HG03097 (cell line): ENCODE results near the gene BAZ2B.
"Not testable (repeated sequence)": the region's sequence is repeated elsewhere in the genome, so short reads cannot be mapped to it uniquely, and the experiment has no call there.

Source experiments
- ATAC-seq: cut with Tn5 transposase; IDR thresholded peaks from one replicate; pipeline ENCODE4 v1.9.1; 2021; ENCODE audit not compliant: unreplicated experiment, low FRiP score

Gene BAZ2B, protein sequence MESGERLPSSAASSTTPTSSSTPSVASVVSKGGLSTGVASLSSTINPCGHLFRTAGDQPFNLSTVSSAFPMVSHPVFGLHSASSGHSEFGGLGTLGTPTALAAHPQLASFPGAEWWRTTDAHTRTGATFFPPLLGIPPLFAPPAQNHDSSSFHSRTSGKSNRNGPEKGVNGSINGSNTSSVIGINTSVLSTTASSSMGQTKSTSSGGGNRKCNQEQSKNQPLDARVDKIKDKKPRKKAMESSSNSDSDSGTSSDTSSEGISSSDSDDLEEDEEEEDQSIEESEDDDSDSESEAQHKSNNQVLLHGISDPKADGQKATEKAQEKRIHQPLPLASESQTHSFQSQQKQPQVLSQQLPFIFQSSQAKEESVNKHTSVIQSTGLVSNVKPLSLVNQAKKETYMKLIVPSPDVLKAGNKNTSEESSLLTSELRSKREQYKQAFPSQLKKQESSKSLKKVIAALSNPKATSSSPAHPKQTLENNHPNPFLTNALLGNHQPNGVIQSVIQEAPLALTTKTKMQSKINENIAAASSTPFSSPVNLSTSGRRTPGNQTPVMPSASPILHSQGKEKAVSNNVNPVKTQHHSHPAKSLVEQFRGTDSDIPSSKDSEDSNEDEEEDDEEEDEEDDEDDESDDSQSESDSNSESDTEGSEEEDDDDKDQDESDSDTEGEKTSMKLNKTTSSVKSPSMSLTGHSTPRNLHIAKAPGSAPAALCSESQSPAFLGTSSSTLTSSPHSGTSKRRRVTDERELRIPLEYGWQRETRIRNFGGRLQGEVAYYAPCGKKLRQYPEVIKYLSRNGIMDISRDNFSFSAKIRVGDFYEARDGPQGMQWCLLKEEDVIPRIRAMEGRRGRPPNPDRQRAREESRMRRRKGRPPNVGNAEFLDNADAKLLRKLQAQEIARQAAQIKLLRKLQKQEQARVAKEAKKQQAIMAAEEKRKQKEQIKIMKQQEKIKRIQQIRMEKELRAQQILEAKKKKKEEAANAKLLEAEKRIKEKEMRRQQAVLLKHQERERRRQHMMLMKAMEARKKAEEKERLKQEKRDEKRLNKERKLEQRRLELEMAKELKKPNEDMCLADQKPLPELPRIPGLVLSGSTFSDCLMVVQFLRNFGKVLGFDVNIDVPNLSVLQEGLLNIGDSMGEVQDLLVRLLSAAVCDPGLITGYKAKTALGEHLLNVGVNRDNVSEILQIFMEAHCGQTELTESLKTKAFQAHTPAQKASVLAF (N-terminal part only)

DNA sequence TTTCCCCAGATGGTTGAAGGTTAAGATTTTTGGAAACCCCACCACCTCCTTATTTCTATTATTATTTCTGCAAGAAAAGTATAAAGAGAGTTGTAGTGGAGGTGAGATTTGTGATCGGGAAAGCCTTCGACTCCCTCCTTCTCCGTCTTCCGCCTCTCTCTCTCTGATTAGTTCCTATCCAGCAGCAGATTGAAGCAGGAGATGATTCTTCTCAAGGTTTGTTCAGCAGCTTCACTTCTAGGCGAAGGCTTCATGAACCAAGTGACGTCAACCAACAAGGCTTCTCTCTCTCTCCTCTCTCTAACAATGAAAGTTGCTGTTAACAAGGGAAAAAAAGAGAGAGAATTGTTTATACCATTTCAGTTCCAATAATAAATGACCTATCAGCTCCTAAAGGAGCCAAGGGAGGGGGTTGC, at the start of gene BAZ2B:
TSS of gene BAZ2B (minus strand) at position 263 of the 416 bp plus-strand sequence. CDS start 137,829 bp downstream, outside the sequence.
- peak; percentile 32 for ATAC-seq

DNA sequence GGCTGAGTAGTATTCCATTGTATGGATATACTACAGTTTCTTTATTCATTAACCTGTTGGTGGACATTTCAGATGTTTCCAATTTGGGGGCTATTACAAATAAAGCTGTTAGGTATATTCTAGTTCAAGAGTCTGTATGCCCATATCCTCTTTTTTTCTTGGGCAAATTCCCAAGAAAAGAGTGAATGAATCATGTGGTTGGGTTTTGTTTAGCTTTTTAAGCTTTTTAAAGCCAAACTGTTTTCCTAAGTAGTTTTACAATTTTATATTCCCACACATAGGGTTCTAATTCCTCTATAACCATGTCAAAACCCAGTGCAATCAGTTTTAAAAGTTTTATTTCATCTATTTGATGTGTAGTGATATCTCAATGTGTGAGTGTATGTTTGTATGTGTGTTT, 44.9 kb upstream of the BAZ2B start:
- ATAC-seq: no peak

GRCh38 chr2:159658881-159659873, 42.8 kb upstream of the BAZ2B start:
- no peak for ATAC-seq

GRCh38 chr2:159653962-159654361, 37.6 kb upstream of the BAZ2B start:
- ATAC-seq: no peak

DNA sequence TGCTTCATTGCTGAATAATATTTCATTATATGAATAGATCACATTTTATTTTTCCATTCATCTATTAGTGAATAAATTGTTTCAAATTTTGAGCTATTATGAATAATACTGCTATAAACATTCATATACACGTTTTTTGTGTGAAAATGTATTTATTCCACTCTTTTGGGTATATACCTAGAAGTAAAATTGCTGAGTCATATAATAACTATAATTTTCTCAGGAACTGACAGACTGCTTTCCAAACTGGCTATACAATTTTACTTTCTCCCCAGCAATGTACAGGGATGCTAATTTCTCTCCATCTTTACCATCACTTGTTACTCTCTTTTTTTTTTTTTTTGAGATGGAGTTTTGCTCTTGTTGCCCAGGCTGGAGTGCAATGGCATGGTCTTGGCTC, 35.5 kb upstream of the BAZ2B start:
- no peak for ATAC-seq

GRCh38 chr2:159650574-159650973, 34.2 kb upstream of the BAZ2B start:
- ATAC-seq: no peak

- no peak for ATAC-seq
Measured at GRCh38 chr2:159648643-159649042, 32.3 kb upstream of the BAZ2B start.

- ATAC-seq: no peak
Measured at GRCh38 chr2:159647667-159648066, 31.3 kb upstream of the BAZ2B start.

- no peak for ATAC-seq
Measured at GRCh38 chr2:159640176-159640575, 23.8 kb upstream of the BAZ2B start.

DNA sequence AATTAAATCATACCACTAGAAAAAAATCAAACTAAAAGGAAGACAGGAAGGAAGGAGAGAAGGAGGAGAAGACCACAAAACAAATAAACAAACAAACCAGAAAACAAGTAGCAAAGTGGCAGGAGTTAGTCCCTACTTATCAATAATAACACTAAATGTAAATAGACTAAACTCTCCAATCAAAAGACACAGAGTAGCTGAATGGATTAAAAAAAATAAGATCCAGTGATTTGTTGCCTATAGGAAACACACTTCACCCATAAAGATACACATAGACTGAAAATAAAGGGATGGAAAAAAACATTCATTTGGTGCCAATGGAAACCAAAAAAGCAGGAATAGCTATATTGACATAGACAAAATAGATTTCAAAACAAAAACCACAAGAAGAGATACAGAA, 23.4 kb upstream of the BAZ2B start:
- ATAC-seq: no peak

DNA sequence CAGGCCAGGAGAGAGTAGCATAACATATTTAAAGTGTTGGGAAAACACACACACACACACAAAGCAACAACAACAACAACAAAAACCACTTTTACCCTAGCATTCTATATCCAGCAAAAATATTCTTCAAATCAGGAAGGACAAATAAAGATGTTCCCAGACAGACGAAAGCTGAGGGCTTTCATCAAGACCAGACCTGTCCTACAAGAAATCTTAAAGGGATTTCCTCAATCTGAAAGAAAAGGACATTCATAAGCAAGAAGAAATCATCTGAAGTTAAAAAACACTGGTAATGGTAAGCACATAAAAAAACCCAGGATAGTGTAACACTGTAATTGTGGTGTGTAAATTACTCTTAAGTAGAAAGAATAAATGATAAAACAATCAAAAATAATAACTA, 22.7 kb upstream of the BAZ2B start:
- ATAC-seq: no peak

GRCh38 chr2:159637988-159638501, 21.7 kb upstream of the BAZ2B start:
- no peak for ATAC-seq

- no peak for ATAC-seq
Measured at GRCh38 chr2:159637240-159637639, 20.9 kb upstream of the BAZ2B start.

DNA sequence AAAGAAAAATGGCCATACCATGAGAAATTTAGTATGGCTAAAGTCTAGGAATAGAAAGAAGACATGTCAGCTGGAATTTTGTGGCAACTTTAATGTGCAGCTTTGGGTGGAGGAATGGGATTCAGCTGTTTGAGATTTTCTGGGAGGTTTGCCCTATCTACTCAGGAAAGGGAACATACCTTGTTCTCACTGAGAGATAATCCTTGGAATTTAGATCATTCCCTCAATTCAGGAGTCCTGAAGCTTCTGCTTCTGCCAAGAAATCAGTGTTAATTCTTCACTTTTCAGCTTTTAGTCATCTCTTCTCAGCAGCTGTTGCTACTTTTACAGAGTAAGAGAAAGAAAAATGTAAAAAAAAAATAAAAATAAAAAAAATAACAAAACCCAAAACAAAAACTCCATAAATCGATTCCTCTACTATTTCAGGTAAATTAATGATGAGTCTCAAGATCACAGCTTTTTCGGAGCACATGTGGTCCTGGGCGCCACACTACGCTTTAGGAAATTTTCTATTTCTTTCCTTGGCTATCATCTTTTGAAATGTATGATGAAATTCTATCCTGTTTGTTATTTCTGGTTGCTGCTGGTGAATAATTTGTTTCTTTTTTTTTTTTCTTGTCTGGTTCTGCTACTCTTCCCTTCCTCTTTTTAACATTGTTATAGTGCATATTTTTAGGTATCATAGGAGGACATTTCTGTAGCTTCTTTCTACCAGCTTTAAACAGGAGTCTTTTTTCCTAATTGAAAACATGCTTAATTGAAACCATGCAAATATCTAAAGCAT, 18.9 kb upstream of the BAZ2B start:
- ATAC-seq: no peak

DNA sequence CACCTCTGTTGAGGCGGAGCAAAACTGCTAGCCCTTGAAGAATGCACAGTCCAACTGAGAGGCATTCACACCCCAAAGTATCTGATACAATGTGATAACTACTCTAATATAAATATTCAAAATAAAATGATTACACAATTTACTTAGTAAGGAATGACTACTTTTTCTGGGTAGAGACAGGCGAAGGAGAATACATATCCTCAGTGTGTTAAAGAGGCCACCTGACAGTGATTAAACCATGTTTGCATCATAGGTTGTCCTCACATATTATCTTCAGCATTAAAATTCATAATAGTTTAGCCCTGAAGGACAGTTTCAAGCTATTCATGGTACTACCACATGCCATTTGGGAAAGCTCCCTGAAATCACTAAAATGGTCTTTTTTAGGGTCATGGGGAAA, 16.9 kb upstream of the BAZ2B start:
- no peak for ATAC-seq

- not testable (repeated sequence) for ATAC-seq
Measured at GRCh38 chr2:159625628-159626027, 9.3 kb upstream of the BAZ2B start.

GRCh38 chr2:159623436-159623835, 7.1 kb upstream of the BAZ2B start:
- no peak for ATAC-seq

DNA sequence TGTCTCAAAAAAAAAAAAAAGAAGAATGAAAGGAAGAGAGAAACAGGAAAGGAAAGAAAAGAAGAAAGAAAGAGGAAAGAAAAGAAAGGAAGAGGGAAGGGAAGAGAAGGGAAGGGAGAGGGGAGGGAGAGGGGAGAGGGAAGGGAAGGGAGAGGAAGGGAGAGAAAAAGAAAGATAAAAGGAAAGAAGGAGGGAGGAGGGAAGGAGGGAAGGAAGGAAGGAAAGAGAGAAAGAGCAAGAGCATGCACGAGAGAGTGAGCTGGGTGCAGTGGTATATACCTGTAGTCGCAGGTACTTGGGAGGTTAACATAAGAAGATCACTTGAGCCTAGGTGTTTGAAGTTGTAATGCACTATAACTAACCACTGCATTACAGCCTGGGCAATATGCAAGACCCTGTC, 6.6 kb upstream of the BAZ2B start:
- no peak for ATAC-seq

DNA sequence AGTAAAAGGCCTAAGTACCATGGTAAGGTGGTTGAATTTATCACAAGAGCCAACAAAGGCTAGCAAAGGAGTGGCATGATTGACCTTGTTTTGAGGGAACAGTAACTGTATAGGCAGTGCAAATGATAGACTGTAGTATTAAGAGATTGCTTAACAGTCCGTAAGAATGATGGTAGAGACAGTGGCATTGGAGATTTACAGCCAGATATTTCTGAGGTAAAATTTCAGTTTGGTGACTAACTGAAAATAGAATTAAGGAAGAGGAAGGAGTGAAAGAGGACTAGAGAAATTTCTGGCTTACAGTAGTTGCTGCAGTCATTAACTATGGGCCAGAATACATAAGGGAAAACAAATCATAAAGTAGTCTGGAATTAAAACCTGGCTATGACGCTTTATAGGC, 4.4 kb upstream of the BAZ2B start:
- ATAC-seq: no peak
